DMS53 treated with DMSO at 0.1 percent for 48 hours (cell line): ENCODE measurements around the gene ASB7.

Experiments
- DNase-seq: peaks from one replicate; lab custom pipeline; 2025; ENCODE audit not compliant: unreplicated experiment; lab: John Stamatoyannopoulos, UW

ASB7 gene

GRCh38 chr15:100596792-100597191, 5.6 kb upstream of the ASB7 start:
- DNase-seq, result no peak

- DNase-seq, result no peak
These were observed 4.5 kb upstream of the ASB7 start for GRCh38 chr15:100597862-100598261.

- no peak for DNase-seq
These were observed 3.7 kb upstream of the ASB7 start for GRCh38 chr15:100598655-100599054.

GRCh38 chr15:100601163-100601562, 1.2 kb upstream of the ASB7 start:
- DNase-seq, result no peak

GRCh38 chr15:100601617-100602063, 749 bp upstream of the ASB7 start:
- DNase-seq, result no peak

- peak; percentile 27 for DNase-seq
These were observed 519 bp downstream of the ASB7 start for GRCh38 chr15:100602823-100603393.

DNA sequence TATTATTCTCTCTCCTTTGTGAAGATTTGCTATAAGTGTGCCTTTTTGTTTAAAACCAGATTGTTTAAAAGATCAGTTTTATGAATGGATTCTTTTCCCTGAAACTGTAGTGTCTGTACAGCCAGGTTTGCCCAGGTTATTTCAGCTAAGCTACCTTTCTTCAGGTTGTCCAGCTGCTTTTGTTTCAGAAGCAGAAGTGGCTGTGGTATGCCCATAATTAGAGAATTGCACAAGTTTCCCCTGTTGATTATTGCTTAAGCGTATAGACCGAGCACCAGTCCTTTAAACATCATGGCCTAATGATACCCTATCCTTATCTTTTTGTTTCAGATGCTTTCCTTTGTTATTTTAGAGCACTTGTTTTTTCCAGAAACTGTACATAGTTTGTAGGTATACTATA, 10.2 kb downstream of the ASB7 start:
- no peak for DNase-seq

- DNase-seq, result no peak
These were observed 10.8 kb downstream of the ASB7 start for GRCh38 chr15:100613208-100613607.

- DNase-seq, result no peak
These were observed 11.9 kb downstream of the ASB7 start for GRCh38 chr15:100614336-100614735.

DNA sequence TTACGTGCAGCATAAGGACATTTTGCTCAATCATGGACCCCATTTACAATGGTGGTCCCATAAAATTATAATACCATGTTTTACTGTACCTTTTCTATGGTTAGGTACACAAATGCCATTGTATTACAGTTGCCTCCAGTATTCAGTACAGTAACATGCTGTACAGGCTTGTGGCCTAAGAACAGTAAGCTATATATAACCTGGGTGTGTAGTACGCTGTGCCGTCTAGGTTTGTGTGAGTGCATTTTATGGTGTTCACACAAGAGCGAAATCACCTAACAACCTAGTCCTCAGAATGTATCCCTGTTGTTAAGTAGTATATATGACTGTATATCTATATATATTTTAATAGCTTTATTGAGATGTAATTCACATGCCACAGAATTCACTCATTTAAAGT, 12.5 kb downstream of the ASB7 start:
- DNase-seq, result no peak

DNA sequence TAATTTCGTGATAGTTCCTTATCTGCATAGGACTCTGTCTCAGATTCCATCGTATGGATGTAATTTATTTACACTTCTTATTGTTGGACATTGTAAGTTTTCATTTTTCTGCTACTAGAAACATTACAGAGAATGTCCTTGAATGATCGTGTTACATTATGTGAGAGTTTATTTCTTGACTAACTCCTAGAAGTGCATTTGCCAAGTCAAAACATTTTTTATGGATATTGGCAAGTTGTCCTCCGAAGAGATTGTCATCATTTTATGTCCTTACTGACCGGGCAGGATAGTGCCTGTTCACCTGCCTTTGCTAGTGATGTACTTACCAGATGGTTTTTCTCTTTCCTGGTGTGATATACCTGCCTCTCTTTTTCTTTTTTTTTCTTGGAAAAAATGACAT, 13.4 kb downstream of the ASB7 start:
- DNase-seq, result no peak

DNA sequence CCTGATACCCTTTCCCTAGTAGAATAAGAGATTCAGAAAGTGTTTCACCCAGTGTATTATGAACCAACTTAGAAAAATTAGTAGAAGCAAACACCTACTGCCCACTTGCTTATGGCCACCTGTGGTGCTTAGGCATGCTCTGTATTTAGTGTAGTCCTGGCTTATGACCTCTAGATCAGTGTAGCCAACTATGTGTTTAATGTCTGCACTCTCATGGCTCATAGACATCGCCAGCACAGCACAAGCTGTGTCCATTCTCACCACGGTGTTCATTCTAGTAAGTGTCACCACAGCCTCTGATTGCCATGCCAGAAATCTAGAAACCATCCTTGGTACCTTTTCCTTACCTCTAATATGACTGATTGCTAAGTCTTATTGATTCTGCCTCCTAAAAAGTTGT, 14.3 kb downstream of the ASB7 start:
- no peak for DNase-seq

DNA sequence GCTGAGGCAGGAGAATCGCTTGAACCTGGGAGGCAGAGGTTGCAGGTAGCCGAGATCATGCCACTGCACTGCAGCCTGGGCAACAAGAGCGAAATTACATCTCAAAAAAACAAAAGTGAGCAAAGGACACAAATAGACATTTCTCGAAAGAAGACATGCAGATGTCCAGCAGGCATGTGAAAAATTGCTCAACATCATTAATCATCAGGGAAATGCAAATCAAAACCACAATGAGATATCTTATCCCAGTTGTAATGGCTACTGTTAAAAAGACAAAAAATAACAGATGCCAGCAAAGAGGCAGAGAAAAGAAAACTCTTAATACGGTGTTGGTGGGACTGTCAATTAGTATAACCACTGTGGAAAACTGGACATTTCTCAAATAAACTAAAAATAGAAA, 20.9 kb downstream of the ASB7 start:
- no peak for DNase-seq

DNA sequence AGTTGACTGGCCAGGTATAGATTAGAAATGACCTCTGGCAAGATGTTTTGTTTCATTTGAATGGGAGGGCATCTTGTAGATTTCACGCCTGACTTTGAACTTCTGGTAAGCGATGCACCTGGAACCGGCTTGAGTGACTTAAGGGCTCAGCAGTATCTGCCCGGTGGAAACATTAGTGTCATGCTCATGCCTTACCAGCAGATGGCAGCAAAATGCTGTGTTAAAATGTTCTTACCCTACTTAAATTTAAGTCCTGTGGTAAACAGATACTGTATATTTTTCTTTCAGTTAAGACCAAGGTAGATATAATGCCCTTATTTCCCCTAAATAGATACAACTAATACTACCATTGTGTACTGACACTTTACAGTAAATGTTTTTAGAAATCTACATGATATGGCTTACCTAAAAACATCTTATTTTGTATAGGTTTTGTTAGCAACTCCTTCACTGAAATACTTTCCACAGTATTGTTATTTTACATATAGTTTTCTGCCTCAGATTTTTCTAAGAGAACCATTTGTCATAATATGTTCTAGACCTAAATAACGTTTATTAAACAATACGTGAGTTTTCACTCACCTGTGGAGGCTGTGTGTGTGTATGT, 25.5 kb downstream of the ASB7 start:
- DNase-seq, result peak; percentile 67

DNA sequence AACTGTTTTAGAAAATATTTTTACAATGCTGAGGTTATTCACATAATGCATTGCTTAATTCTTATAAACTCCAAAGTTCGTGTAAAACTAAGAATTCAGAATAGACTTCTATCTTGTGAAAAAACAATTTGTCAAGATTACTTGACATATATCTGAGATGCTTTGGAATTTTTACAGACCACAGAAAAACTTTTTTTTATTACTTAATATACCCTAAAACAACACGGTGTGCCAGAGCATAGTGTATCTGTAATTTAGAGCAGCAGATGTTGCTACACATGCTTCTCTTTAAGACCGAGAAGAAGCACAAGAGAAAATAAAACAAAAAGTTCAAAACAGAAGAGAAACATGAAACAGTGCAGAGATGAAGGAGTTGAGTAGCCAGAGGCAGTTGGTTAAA, 26.4 kb downstream of the ASB7 start:
- DNase-seq, result no peak

DNA sequence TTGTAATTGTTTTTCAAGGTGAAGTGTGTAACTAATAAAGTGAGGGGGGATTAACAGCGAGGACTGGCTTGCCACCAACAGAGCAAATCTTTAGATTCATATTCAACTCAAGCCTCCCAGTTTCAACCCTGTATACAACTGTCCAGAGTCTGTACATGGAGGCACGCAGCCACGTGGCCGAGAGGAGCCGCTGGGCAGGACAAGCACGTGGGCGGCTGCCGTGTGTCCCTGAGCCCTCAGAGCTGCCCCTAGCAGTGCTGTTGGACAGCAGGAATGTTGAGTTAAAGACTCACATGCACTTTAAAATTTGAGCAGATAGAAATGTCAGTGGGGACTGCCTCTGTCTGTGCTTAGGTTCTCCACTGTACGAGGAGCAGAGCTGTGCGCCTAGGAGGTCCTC, 29.4 kb downstream of the ASB7 start:
- no peak for DNase-seq

- DNase-seq, result no peak
These were observed 31.3 kb downstream of the ASB7 start for GRCh38 chr15:100633763-100634075.

- no peak for DNase-seq
These were observed 33.1 kb downstream of the ASB7 start for GRCh38 chr15:100635406-100636071.

GRCh38 chr15:100638177-100638730, 35.9 kb downstream of the ASB7 start:
- no peak for DNase-seq

- no peak for DNase-seq
These were observed 40.0 kb downstream of the ASB7 start for GRCh38 chr15:100642213-100642949.

- no peak for DNase-seq
These were observed 40.6 kb downstream of the ASB7 start for GRCh38 chr15:100642950-100643338.

- no peak for DNase-seq
These were observed 43.3 kb downstream of the ASB7 start for GRCh38 chr15:100645671-100646070.
